GM23338 (cell line): Measurements from ENCODE around the gene DCUN1D4. TPM values are rescaled to one million over a fixed set of nuclear protein-coding genes. Genes with fewer than 3 reads are reported as not detected.

ENCODE experiments used
- ATAC-seq: fragments of 200-7000 bp; cut with Tn5 transposase; 3 replicates; pipeline ENCODE4 v1.9.1; 2020
- DNase-seq: peaks from one replicate; pipeline ENCODE4 v3.0.0-alpha.2; 2015; ENCODE audit warnings: low spot score
- H2AFZ ChIP-seq: fragments of 200-600 bp; sonication (generic); 2 replicates; pipeline ENCODE4 v1.8.0; 2016; ENCODE audit warnings: antibody characterized with exemption, mild to moderate bottlenecking, moderate library complexity
- H3F3A ChIP-seq: fragments of 200-600 bp; sonication (generic); replicated peaks from 2 replicates; pipeline ENCODE4 v1.8.0; 2017; ENCODE audit warnings: antibody characterized with exemption, mixed run types, low read depth
- H3K27ac ChIP-seq: fragments of 200-600 bp; sonication (generic); 2 replicates; pipeline ENCODE4 v1.6.1; 2016; ENCODE audit warnings: low read depth
- H3K27me3 ChIP-seq: fragments of 200-600 bp; sonication (generic); 2 replicates; pipeline ENCODE4 v1.8.0; 2016; ENCODE audit warnings: mild to moderate bottlenecking, mixed run types, moderate library complexity; ENCODE audit not compliant: insufficient read depth
- H3K36me3 ChIP-seq: fragments of 200-600 bp; sonication (generic); 2 replicates; pipeline ENCODE4 v1.8.0; 2016; ENCODE audit warnings: mild to moderate bottlenecking; ENCODE audit not compliant: insufficient read depth
- H3K4me1 ChIP-seq: fragments of 200-600 bp; sonication (generic); 2 replicates; pipeline ENCODE4 v1.8.0; 2016; ENCODE audit warnings: mild to moderate bottlenecking, moderate library complexity; ENCODE audit not compliant: insufficient read depth
- H3K4me2 ChIP-seq: fragments of 200-600 bp; sonication (generic); 2 replicates; pipeline ENCODE4 v1.7.1; 2017; ENCODE audit warnings: mixed run types
- H3K4me3 ChIP-seq: fragments of 200-600 bp; sonication (generic); 2 replicates; pipeline ENCODE4 v1.6.1; 2016; ENCODE audit warnings: mixed run types
- H3K79me2 ChIP-seq: fragments of 200-600 bp; sonication (generic); replicated peaks from 2 replicates; pipeline ENCODE4 v1.8.0; 2017; ENCODE audit warnings: mild to moderate bottlenecking; ENCODE audit not compliant: insufficient read depth
- H3K9me2 ChIP-seq: fragments of 200-600 bp; sonication (generic); 2 replicates; pipeline ENCODE4 v1.8.0; 2017; ENCODE audit not compliant: insufficient read depth
- H4K20me1 ChIP-seq: fragments of 200-600 bp; sonication (generic); replicated peaks from 2 replicates; pipeline ENCODE4 v1.8.0; 2017; ENCODE audit warnings: mild to moderate bottlenecking; ENCODE audit not compliant: insufficient read depth
- H3K27ac Mint-ChIP-seq: 2 replicates; pipeline ENCODE4 v1.8.0; 2020; ENCODE audit warnings: inconsistent platforms, mild to moderate bottlenecking, moderate library complexity, mixed read lengths
- H3K27me3 Mint-ChIP-seq: 3 replicates; pipeline ENCODE4 v1.8.0; 2022; ENCODE audit warnings: low read depth, mild to moderate bottlenecking, moderate library complexity, mixed read lengths, inconsistent platforms; ENCODE audit not compliant: insufficient read depth, poor library complexity
- H3K36me3 Mint-ChIP-seq: 3 replicates; pipeline ENCODE4 v1.8.0; 2021; ENCODE audit warnings: low read depth, mild to moderate bottlenecking, inconsistent platforms, moderate library complexity, mixed read lengths
- H3K4me1 Mint-ChIP-seq: 3 replicates; pipeline ENCODE4 v1.8.0; 2020; ENCODE audit warnings: mild to moderate bottlenecking, inconsistent platforms, mixed read lengths
- H3K4me3 Mint-ChIP-seq: 3 replicates; pipeline ENCODE4 v1.8.0; 2021; ENCODE audit warnings: moderate library complexity, mild to moderate bottlenecking, inconsistent platforms, mixed read lengths
- H3K9me3 Mint-ChIP-seq: 3 replicates; pipeline ENCODE4 v1.8.0; 2020; ENCODE audit warnings: moderate library complexity, mild to moderate bottlenecking, inconsistent platforms, mixed read lengths
- CTCF ChIP-seq, 2 experiments: fragments of 200-600 bp in 1 of 2; sonication (generic) in 1 of 2; conservative IDR thresholded peaks; 2 replicates each; pipeline versions ENCODE4 v1.5.1 to v1.6.1; 2016 to 2017; ENCODE audit warnings: antibody characterized with exemption in 2 of 2, low read depth in 2 of 2, mild to moderate bottlenecking in 2 of 2, moderate library complexity in 1 of 2
- ETS1 ChIP-seq: IDR thresholded peaks from 2 replicates; pipeline ENCODE4 v1.6.1; 2016; ENCODE audit warnings: antibody characterized with exemption
- EZH2 ChIP-seq: fragments of 200-600 bp; sonication (generic); IDR thresholded peaks from one replicate; pipeline ENCODE4 v1.8.0; 2017; ENCODE audit warnings: antibody characterized with exemption, mild to moderate bottlenecking, low read depth; ENCODE audit not compliant: unreplicated experiment
- EZH2phosphoT487 ChIP-seq: fragments of 200-600 bp; sonication (generic); IDR thresholded peaks from one replicate; pipeline ENCODE4 v1.8.1; 2018; ENCODE audit warnings: antibody characterized with exemption; ENCODE audit not compliant: unreplicated experiment
- JUNB ChIP-seq: IDR thresholded peaks from one replicate; pipeline ENCODE4 v1.6.1; 2016; ENCODE audit warnings: antibody characterized with exemption; ENCODE audit not compliant: unreplicated experiment
- POLR2AphosphoS5 ChIP-seq: IDR thresholded peaks from 2 replicates; pipeline ENCODE4 v1.6.1; 2016; ENCODE audit warnings: antibody characterized with exemption, low read depth
- REST ChIP-seq: IDR thresholded peaks from one replicate; pipeline ENCODE4 v1.6.1; 2018; ENCODE audit warnings: antibody characterized with exemption; ENCODE audit not compliant: unreplicated experiment
- STAT1 ChIP-seq: IDR thresholded peaks from one replicate; pipeline ENCODE4 v1.6.1; 2016; ENCODE audit warnings: antibody characterized with exemption; ENCODE audit not compliant: unreplicated experiment
- ZNF114 ChIP-seq: fragments of 250-450 bp; sonication (Bioruptor Pico); IDR thresholded peaks from 2 replicates; pipeline ENCODE4 v1.5.0; 2020; ENCODE audit warnings: mild to moderate bottlenecking, moderate library complexity
- ZNF331 ChIP-seq: fragments of 250-450 bp; sonication (Bioruptor Pico); IDR thresholded peaks from 2 replicates; pipeline ENCODE4 v1.5.0; 2020; ENCODE audit warnings: low read depth, mild to moderate bottlenecking, moderate library complexity
- polyA plus RNA-seq: library from polyadenylated mRNA; unstranded; fragments of >200 nt; fragmentation: Nextera tagmentation; extraction: Ambion mirVana; gene quantifications from 2 replicates; pipeline ENCODE4 v1.2.1, GENCODE V29; 2016
- total RNA-seq: library from RNA; depleted of rRNA; stranded (reverse); fragments of >200 nt; shearing (Covaris generic); gene quantifications from 2 replicates; pipeline ENCODE4 v1.2.3, GENCODE V29; 2014

DCUN1D4 gene
- total and polyA plus RNA-seq, 2 experiments from 2014 or later: 26.1 to 54.8 TPM

GRCh38 chr4:51830156-51830720 is 12.7 kb upstream of the DCUN1D4 start:
- no peak overlapping the region for H3K4me2 ChIP-seq
- H2AFZ ChIP-seq: no peak overlapping the region
- H4K20me1 ChIP-seq: no peaks in the 10 kb centered on the region
- Mint-ChIP-seq H3K27ac (no peak overlapping the region), H3K36me3 (no peaks in the 10 kb centered on the region), H3K27me3 (peaks cover under 1% of the 10 kb centered on the region), H3K4me3 (no peak overlapping the region), H3K9me3 (peaks cover 14% of the 10 kb centered on the region), H3K4me1 (no peaks in the 10 kb centered on the region)
- TF ChIP-seq ZNF331 (CRISPR knock-in tag): no peak
- no peaks in the 10 kb centered on the region; the same call in 1 of the 2 replicates for H3K4me1 ChIP-seq
- DNase-seq: no peak
- no peak overlapping the region for H3K27ac ChIP-seq
- no peaks in the 10 kb centered on the region for H3K27me3 ChIP-seq
- H3K79me2 ChIP-seq: no peaks in the 10 kb centered on the region
- H3F3A ChIP-seq: no peaks in the 10 kb centered on the region
- no peak for ATAC-seq
- H3K4me3 ChIP-seq: no peak overlapping the region
- H3K9me2 ChIP-seq: peaks cover 4% of the 10 kb centered on the region; the same call in 1 of the 2 replicates
- H3K36me3 ChIP-seq: no peaks in the 10 kb centered on the region

GRCh38 chr4:51831133-51831532 is 11.8 kb upstream of the DCUN1D4 start:
- no peaks in the 10 kb centered on the region for H3K36me3 ChIP-seq
- no peaks in the 10 kb centered on the region for H3K27me3 ChIP-seq
- H3K4me2 ChIP-seq: no peak overlapping the region
- no peaks in the 10 kb centered on the region for H3K36me3 Mint-ChIP-seq
- H3K27ac Mint-ChIP-seq: no peak overlapping the region
- no peaks in the 10 kb centered on the region for H4K20me1 ChIP-seq
- 0 out of 2 replicates have a peak overlapping the region, but pooled peaks have one; percentile 50 for H2AFZ ChIP-seq
- H3K4me3 Mint-ChIP-seq: no peak overlapping the region
- H3K4me1 ChIP-seq: no peaks in the 10 kb centered on the region; the same call in 1 of the 2 replicates
- H3K27ac ChIP-seq: no peak overlapping the region
- no peaks in the 10 kb centered on the region for H3F3A ChIP-seq
- H3K4me1 Mint-ChIP-seq: no peaks in the 10 kb centered on the region
- peak; percentile 91 for ATAC-seq
- TF ChIP-seq CTCF (conservative IDR thresholded peaks at IDR 0.05; ENCODE audit: low read depth in 2 of 2) (peak; percentile 84 to 93), ETS1 (no peak)
- H3K9me3 Mint-ChIP-seq: peaks cover 6% of the 10 kb centered on the region; the same call in 1 of the 3 replicates
- no peak overlapping the region for H3K4me3 ChIP-seq
- H3K27me3 Mint-ChIP-seq: peaks cover 2% of the 10 kb centered on the region
- peak; percentile 83 for DNase-seq
- peaks cover 4% of the 10 kb centered on the region; the same call in 1 of the 2 replicates for H3K9me2 ChIP-seq
- H3K79me2 ChIP-seq: no peaks in the 10 kb centered on the region

- H3F3A ChIP-seq: no peaks in the 10 kb centered on the region
- H4K20me1 ChIP-seq: no peaks in the 10 kb centered on the region
- H3K4me3 Mint-ChIP-seq: no peak overlapping the region
- no peak for ATAC-seq
- no peak overlapping the region for H3K4me2 ChIP-seq
- no peak overlapping the region for H3K4me3 ChIP-seq
- TF ChIP-seq STAT1 (no peak), JUNB (no peak), POLR2AphosphoS5 (no peak), REST (no peak), EZH2phosphoT487 (no peak), ZNF114 (CRISPR knock-in tag) (no peak), ZNF331 (CRISPR knock-in tag) (no peak), EZH2 (no peak)
- DNase-seq: no peak
- no peak overlapping the region for H2AFZ ChIP-seq
- H3K36me3 Mint-ChIP-seq: no peaks in the 10 kb centered on the region
- H3K9me2 ChIP-seq: no peaks in the 10 kb centered on the region
- H3K4me1 Mint-ChIP-seq: peaks cover 6% of the 10 kb centered on the region; the same call in 2 of the 3 replicates
- peaks cover 2% of the 10 kb centered on the region for H3K27me3 Mint-ChIP-seq
- H3K36me3 ChIP-seq: no peaks in the 10 kb centered on the region
- no peaks in the 10 kb centered on the region; the same call in 1 of the 2 replicates for H3K4me1 ChIP-seq
- no peaks in the 10 kb centered on the region for H3K9me3 Mint-ChIP-seq
- H3K27me3 ChIP-seq: no peaks in the 10 kb centered on the region
- H3K27ac Mint-ChIP-seq: no peak overlapping the region
- H3K79me2 ChIP-seq: no peaks in the 10 kb centered on the region
- H3K27ac ChIP-seq: no peak overlapping the region
These were observed 9.7 kb upstream of the DCUN1D4 start for GRCh38 chr4:51833236-51833635.
